Measurements from ENCODE around the gene CD44. TPM values are rescaled to one million over a fixed set of nuclear protein-coding genes. Genes with fewer than 3 reads are reported as not detected.

Gene CD44
- total RNA-seq, 3 donors from 2014 or later = 105 to 154 (median 136) TPM

DNA sequence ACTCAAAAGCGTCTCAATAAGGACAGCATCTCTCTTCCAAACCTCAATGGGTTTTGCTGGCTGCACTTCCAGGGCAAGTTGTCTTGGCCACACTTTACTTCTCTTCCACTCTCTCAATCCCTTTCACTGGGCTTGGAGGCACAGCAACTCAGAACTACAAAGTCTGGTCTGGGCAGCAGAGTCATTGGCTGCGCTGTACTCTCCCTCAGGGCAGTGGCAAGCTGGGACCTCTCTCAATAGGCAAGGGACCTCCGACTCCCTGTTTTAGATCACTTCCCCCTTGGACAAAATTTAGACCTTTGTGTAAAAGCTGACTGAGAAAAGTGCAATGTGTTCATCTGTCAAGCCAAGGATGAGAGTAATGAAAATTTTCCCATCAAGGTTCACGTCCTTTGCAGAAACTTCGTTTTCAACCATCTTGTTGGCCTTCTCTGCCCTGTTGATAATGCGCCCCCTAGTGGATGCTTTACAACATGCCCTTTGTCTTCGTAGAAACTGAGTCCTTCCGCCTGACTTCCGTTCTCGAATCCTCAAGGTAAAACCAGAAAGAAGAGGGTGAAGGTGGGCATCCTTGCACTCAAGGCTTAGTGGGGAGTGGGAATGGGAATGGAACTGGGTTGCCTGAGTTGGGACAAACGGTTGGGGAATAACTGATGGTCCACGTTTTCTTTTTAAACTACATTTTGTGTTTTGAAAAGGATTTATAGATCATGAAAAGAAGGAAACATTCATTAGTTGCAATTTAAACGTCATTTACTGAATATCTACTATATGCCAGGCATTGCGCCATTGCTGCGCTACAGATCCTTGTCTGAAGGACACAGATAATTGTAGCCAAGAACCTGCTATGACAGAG is 99.1 kb downstream of the CD44 start:
- intact Hi-C loops (cut with DNase I, micrococcal nuclease) = no loop called here
- H3K4me3 ChIP-seq = no peak overlapping the region
- no peaks in the 10 kb centered on the region for H3K4me1 ChIP-seq (ENCODE audit: low read depth)
- ATAC-seq (peak; percentile 32), DNase-seq (peak in 1 of 3 donors; percentile 70)
- H3K9me3 ChIP-seq = no peaks in the 10 kb centered on the region
- TF ChIP-seq, protein P1, sequence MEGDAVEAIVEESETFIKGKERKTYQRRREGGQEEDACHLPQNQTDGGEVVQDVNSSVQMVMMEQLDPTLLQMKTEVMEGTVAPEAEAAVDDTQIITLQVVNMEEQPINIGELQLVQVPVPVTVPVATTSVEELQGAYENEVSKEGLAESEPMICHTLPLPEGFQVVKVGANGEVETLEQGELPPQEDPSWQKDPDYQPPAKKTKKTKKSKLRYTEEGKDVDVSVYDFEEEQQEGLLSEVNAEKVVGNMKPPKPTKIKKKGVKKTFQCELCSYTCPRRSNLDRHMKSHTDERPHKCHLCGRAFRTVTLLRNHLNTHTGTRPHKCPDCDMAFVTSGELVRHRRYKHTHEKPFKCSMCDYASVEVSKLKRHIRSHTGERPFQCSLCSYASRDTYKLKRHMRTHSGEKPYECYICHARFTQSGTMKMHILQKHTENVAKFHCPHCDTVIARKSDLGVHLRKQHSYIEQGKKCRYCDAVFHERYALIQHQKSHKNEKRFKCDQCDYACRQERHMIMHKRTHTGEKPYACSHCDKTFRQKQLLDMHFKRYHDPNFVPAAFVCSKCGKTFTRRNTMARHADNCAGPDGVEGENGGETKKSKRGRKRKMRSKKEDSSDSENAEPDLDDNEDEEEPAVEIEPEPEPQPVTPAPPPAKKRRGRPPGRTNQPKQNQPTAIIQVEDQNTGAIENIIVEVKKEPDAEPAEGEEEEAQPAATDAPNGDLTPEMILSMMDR (IDR thresholded peaks at IDR 0.05) = peak; percentile 65
- H3K36me3 ChIP-seq (ENCODE audit: low read depth) = no peaks in the 10 kb centered on the region

DNA sequence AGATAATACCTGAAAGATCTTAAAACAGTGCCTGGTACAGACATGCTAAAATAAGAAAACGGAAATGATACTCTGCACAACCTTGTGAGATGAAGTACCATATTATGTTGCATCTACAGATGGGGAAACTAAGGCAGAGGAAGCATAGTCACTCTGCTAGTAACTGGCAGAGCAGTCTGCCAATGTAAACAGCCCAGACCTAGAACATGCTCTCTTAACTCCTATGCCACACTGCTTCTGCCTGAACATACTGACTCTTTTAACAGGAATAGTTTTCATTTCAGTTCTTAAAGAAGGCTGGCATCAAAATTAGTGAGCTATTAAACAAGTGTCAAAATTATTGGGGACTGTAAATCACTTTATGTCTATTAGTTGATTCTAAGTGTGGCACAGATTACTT is 99.9 kb downstream of the CD44 start:
- H3K4me3 ChIP-seq = no peak overlapping the region
- H3K36me3 ChIP-seq (ENCODE audit: low read depth) = no peaks in the 10 kb centered on the region
- intact Hi-C loops (cut with DNase I, micrococcal nuclease) = no loop called here
- DNase-seq (no peak), ATAC-seq (no peak)
- no peaks in the 10 kb centered on the region for H3K9me3 ChIP-seq
- TF ChIP-seq, protein P1 (IDR thresholded peaks at IDR 0.05) = no peak
- H3K4me1 ChIP-seq (ENCODE audit: low read depth) = no peaks in the 10 kb centered on the region

DNA sequence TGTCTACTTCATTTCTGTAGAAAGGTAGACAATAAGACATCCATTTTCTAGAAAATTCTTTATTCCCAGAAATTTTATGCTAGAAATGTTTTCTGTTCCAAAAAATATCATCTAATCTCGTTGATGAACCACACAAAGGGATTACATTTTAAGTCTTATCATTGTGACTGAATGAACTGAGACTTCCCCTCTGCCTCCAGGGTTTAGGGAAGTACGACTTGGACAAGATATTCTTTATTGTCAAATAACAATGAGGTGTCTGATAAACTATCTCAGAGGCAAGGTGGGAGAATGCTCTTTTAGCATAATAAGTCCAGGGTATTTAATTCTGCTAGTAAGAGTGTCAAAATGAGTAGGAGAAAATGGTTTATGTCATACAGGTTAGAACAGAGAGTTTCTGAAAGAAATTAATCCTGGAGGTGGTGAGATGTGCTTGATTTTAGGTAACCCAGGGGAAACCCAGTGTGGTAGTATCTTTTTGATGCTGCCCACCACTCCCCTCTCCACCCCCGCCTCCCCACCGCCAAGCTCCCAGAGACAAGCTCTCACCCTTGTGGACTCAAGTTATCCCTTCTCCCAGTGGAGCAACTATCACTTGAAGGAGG is 100.6 kb downstream of the CD44 start:
- Histone ChIP-seq H3K4me3 (no peak overlapping the region), H3K4me1 (ENCODE audit: low read depth) (no peaks in the 10 kb centered on the region), H3K36me3 (ENCODE audit: low read depth) (no peaks in the 10 kb centered on the region), H3K9me3 (no peaks in the 10 kb centered on the region)
- ATAC-seq = no peak
- DNase-seq = no peak
- TF ChIP-seq, protein P1 (IDR thresholded peaks at IDR 0.05) = no peak
- intact Hi-C loops (cut with DNase I, micrococcal nuclease) = loop anchor here in 1 of 2 donors (5.0 kb wide), 1 partner anchor 312 kb away; no protein-coding TSS in a partner anchor

DNA sequence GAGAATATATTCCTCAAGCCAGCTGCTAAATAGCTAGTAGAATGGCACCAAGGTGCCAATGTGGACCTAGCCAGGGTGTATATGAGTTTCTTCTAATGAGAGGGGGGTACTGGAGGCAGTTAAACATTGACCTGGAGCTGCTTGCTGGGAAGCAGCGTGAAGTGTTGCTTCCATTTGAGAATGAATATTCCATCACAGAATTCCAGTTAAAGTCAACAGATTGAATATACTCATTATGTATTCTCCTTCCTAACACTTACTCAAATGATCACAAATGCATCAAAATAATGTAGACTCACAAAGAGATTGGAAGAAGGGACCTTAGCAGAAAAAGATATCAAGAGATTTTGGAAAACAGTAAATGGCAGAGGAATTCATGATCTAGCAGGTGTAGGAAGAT is 102.1 kb downstream of the CD44 start:
- no peaks in the 10 kb centered on the region for H3K36me3 ChIP-seq (ENCODE audit: low read depth)
- TF ChIP-seq, protein P1 (IDR thresholded peaks at IDR 0.05) = no peak
- no peaks in the 10 kb centered on the region for H3K9me3 ChIP-seq
- intact Hi-C loops (cut with DNase I, micrococcal nuclease) = loop anchor here in 1 of 2 donors (5.0 kb wide), 1 partner anchor 314 kb away; no protein-coding TSS in a partner anchor
- ATAC-seq (no peak), DNase-seq (no peak)
- H3K4me3 ChIP-seq = no peak overlapping the region
- H3K4me1 ChIP-seq (ENCODE audit: low read depth) = no peaks in the 10 kb centered on the region

DNA sequence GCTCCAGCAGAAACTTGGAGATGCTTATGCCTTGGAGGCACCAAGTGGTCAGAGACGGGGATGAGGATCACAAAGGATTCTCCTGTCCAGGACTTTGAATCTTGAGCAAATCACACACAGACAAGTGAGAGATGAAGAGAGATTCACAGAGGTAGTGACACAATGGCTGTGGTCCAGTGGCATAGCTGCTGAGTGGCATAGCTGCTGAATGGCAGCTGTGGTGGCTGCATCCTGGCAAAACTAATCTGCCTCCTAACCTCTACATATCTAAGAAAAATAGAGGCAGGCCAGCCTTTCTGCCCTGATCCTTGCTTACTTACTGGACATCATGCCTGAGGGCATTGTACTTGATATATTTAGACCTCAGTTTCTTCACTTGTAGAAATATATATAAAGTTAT is 102.6 kb downstream of the CD44 start:
- Histone ChIP-seq H3K4me3 (no peak overlapping the region), H3K4me1 (ENCODE audit: low read depth) (no peaks in the 10 kb centered on the region), H3K9me3 (no peaks in the 10 kb centered on the region), H3K36me3 (ENCODE audit: low read depth) (no peaks in the 10 kb centered on the region)
- TF ChIP-seq, protein P1 (IDR thresholded peaks at IDR 0.05) = no peak
- DNase-seq (no peak), ATAC-seq (no peak)
- intact Hi-C loops (cut with DNase I, micrococcal nuclease) = loop anchor here in 1 of 2 donors (5.0 kb wide), 1 partner anchor 314 kb away; no protein-coding TSS in a partner anchor

Measured in mucosa of descending colon (tissue), 3 donors.